H1 (cell line): ENCODE data around the gene CD300LF. TPM values are rescaled to one million over a fixed set of nuclear protein-coding genes. Genes with fewer than 3 reads are reported as not detected.

Experiments
- ASH2L ChIP-seq: fragments of 200-600, 300-600 bp; sonication (generic); IDR thresholded peaks from one replicate; pipeline ENCODE4 v1.7.1; 2017; ENCODE audit warnings: low read length
- BACH1 ChIP-seq: IDR thresholded peaks from 2 replicates; pipeline ENCODE4 v1.6.1; 2012; ENCODE audit warnings: low read length, improper control_type of control experiment
- BRCA1 ChIP-seq: IDR thresholded peaks from 2 replicates; pipeline ENCODE4 v1.6.1; 2012; ENCODE audit warnings: low read depth, low read length, improper control_type of control experiment
- CHD2 ChIP-seq: IDR thresholded peaks from 2 replicates; pipeline ENCODE4 v1.6.1; 2012; ENCODE audit warnings: low read length, improper control_type of control experiment
- HDAC2 ChIP-seq, 2 experiments: fragments of 300-600 bp in 1 of 2; sonication (generic) in 1 of 2; IDR thresholded peaks; 2 replicates each; pipeline ENCODE4 v1.6.1; 2011 to 2012; ENCODE audit warnings: low read depth in 2 of 2, low read length in 2 of 2, mild to moderate bottlenecking in 2 of 2, moderate library complexity in 2 of 2, borderline replicate concordance in 1 of 2, inconsistent platforms in 1 of 2
- KDM4A ChIP-seq: IDR thresholded peaks from one replicate; pipeline ENCODE4 v1.7.1; 2012; ENCODE audit warnings: low read depth, mild to moderate bottlenecking, moderate library complexity, low read length, inconsistent platforms; ENCODE audit not compliant: severe bottlenecking
- MAX ChIP-seq: IDR thresholded peaks from 2 replicates; pipeline ENCODE4 v1.6.1; 2012; ENCODE audit warnings: inconsistent platforms
- SIX5 ChIP-seq: IDR thresholded peaks from 2 replicates; pipeline ENCODE4 v1.6.1; 2011; ENCODE audit warnings: mild to moderate bottlenecking, low read depth, low read length
- SP1 ChIP-seq: IDR thresholded peaks from 2 replicates; pipeline ENCODE4 v1.6.1; 2011; ENCODE audit warnings: low read depth, low read length
- SUZ12 ChIP-seq: fragments of 200-600 bp; sonication (generic); IDR thresholded peaks from 2 replicates; pipeline ENCODE4 v1.6.1; 2012; ENCODE audit warnings: mild to moderate bottlenecking, inconsistent platforms, low read length, moderate library complexity, mixed read lengths
- TAF7 ChIP-seq: optimal IDR thresholded peaks from 2 replicates; pipeline ENCODE3; 2011; ENCODE audit warnings: low read depth, mild to moderate bottlenecking, inconsistent platforms, low read length, moderate library complexity, borderline replicate concordance
- TEAD4 ChIP-seq: IDR thresholded peaks from 2 replicates; pipeline ENCODE4 v1.6.1; 2012; ENCODE audit warnings: low read depth, low read length, inconsistent platforms, mixed read lengths
- polyA plus RNA-seq, 7 experiments: library from polyadenylated mRNA; depleted of rRNA in 3 of 7; stranded (reverse) in 5 of 7; unstranded in 2 of 7; fragments of >200 nt in 5 of 7; fragments of 200-250 nt in 2 of 7; gene quantifications; 1 replicate in 5 of 7; 2 replicates in 1 of 7; 4 replicates in 1 of 7; pipeline versions ENCODE4 v1.2.1 to v1.2.3, GENCODE V29; 2011 to 2013; ENCODE audit warnings: missing spikeins in 2 of 7, mixed read lengths in 2 of 7
- total RNA-seq: library from RNA; stranded (reverse); fragmentation: NEBNext Ultra II Directional; extraction: Animal tissue kit (Norgen Biotek cat#: 25700); gene quantifications from 2 replicates; pipeline ENCODE4 v1.2.1, GENCODE V29; 2021
- TF ChIP-seq, protein P1 (sequence below), 3 experiments: IDR thresholded peaks; 1 replicate in 2 of 3; 2 replicates in 1 of 3; pipeline versions ENCODE4 v1.5.1 to v1.6.1; 2011; ENCODE audit warnings: low read length in 3 of 3, mild to moderate bottlenecking in 3 of 3, inconsistent platforms in 2 of 3, low read depth in 1 of 3, moderate library complexity in 1 of 3; ENCODE audit not compliant: insufficient read depth in 1 of 3; ENCODE audit errors: control extremely low read depth in 1 of 3

Gene CD300LF
- total and polyA plus RNA-seq, 2 of the 8 experiments (the other 6 are each of a cell fraction or from before 2014, with no cell fraction given): not detected

GRCh38 chr17:74736513-74737298 lies 24.0 kb upstream of the CD300LF start, which contains the start of gene RAB37 (continued):
- no peak for TF ChIP-seq TAF7
- no peak for TF ChIP-seq SIX5
- no peak for TF ChIP-seq SP1
- TF ChIP-seq HDAC2 (IDR thresholded peaks at IDR 0.05; ENCODE audit: borderline replicate concordance in 1 of 2, low read depth in 2 of 2, low read length in 2 of 2): peak in 1 of 2 experiments; percentile 13; a peak in 1 of 4 replicates
- no peak for TF ChIP-seq TEAD4
- TF ChIP-seq BRCA1: no peak
- TF ChIP-seq ASH2L: peak; percentile 57
- peak; percentile 57 for TF ChIP-seq BACH1
- peak; percentile 77 for TF ChIP-seq KDM4A
- no peak for TF ChIP-seq CHD2
- TF ChIP-seq MAX: no peak; the same call in none of the 2 replicates
- TF ChIP-seq, protein P1, sequence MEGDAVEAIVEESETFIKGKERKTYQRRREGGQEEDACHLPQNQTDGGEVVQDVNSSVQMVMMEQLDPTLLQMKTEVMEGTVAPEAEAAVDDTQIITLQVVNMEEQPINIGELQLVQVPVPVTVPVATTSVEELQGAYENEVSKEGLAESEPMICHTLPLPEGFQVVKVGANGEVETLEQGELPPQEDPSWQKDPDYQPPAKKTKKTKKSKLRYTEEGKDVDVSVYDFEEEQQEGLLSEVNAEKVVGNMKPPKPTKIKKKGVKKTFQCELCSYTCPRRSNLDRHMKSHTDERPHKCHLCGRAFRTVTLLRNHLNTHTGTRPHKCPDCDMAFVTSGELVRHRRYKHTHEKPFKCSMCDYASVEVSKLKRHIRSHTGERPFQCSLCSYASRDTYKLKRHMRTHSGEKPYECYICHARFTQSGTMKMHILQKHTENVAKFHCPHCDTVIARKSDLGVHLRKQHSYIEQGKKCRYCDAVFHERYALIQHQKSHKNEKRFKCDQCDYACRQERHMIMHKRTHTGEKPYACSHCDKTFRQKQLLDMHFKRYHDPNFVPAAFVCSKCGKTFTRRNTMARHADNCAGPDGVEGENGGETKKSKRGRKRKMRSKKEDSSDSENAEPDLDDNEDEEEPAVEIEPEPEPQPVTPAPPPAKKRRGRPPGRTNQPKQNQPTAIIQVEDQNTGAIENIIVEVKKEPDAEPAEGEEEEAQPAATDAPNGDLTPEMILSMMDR (IDR thresholded peaks at IDR 0.05; ENCODE audit: control extremely low read depth in 1 of 3, insufficient read depth in 1 of 3, low read depth in 1 of 3, low read length in 3 of 3): peak; percentile 41 to 64 (median 60)
- peak; percentile 37; the same call in 1 of the 2 replicates for TF ChIP-seq SUZ12
